Endometrium (tissue), 2 donors: ENCODE data around the gene STK32C.
"Not testable (repeated sequence)": the region's sequence is repeated elsewhere in the genome, so short reads cannot be mapped to it uniquely, and the experiment has no call there.

ENCODE experiments used
- FAIRE-seq: peaks from 2 replicates; lab custom pipeline; 2012; peaks lifted over from hg19 to GRCh38; lab: Jason Lieb, UNC
- donor health status: control.
- donor health status: control.

Gene STK32C

GRCh38 chr10:132307823-132308586, at the start of gene STK32C:
Gene STK32C, minus strand, starts transcription at chr10:132307950. Its CDS starts 117 bp downstream, at chr10:132307833.
- FAIRE-seq: no peak

- FAIRE-seq: no peak
Observed at GRCh38 chr10:132356621-132357195, 49.0 kb upstream of the STK32C start.

GRCh38 chr10:132355754-132356153, 48.0 kb upstream of the STK32C start:
- no peak for FAIRE-seq

GRCh38 chr10:132355297-132355696, 47.5 kb upstream of the STK32C start:
- FAIRE-seq: no peak

GRCh38 chr10:132354356-132355094, 46.8 kb upstream of the STK32C start:
- no peak for FAIRE-seq

GRCh38 chr10:132353456-132354355, 46.0 kb upstream of the STK32C start:
- no peak for FAIRE-seq

- FAIRE-seq: not testable (repeated sequence)
Observed at GRCh38 chr10:132352462-132353308, 44.9 kb upstream of the STK32C start.

- FAIRE-seq: no peak
Observed at GRCh38 chr10:132351611-132352010, 43.9 kb upstream of the STK32C start.

- FAIRE-seq: no peak
Observed at GRCh38 chr10:132350946-132351345, 43.2 kb upstream of the STK32C start.

GRCh38 chr10:132350391-132350790, 42.6 kb upstream of the STK32C start:
- FAIRE-seq: no peak

GRCh38 chr10:132349766-132350165, 42.0 kb upstream of the STK32C start:
- FAIRE-seq: no peak

- FAIRE-seq: no peak
Observed at GRCh38 chr10:132347931-132348267, 40.1 kb upstream of the STK32C start.

GRCh38 chr10:132347211-132347930, 39.6 kb upstream of the STK32C start:
- FAIRE-seq: no peak

GRCh38 chr10:132346806-132347205, 39.1 kb upstream of the STK32C start:
- FAIRE-seq: no peak

GRCh38 chr10:132345345-132345744, 37.6 kb upstream of the STK32C start:
- no peak for FAIRE-seq

- FAIRE-seq: no peak
Observed at GRCh38 chr10:132344386-132344785, 36.6 kb upstream of the STK32C start.

GRCh38 chr10:132342553-132342952, 34.8 kb upstream of the STK32C start:
- no peak for FAIRE-seq

GRCh38 chr10:132341781-132342180, 34.0 kb upstream of the STK32C start:
- no peak for FAIRE-seq

- FAIRE-seq: no peak
Observed at GRCh38 chr10:132341017-132341416, 33.3 kb upstream of the STK32C start.

- no peak for FAIRE-seq
Observed at GRCh38 chr10:132339276-132339675, 31.5 kb upstream of the STK32C start.

- FAIRE-seq: no peak
Observed at GRCh38 chr10:132338876-132339275, 31.1 kb upstream of the STK32C start.
